B cell (primary cell): Measurements from ENCODE around the gene TMEM94. TPM values are rescaled to one million over a fixed set of nuclear protein-coding genes. Genes with fewer than 3 reads are reported as not detected.

Source experiments
- ATAC-seq: fragments of 200-7000 bp; cut with Tn5 transposase; one replicate; pipeline ENCODE4 v1.10.0; 2021; ENCODE audit warnings: low read depth, mild to moderate bottlenecking, moderate number of reproducible peaks, moderate library complexity
- CTCF ChIA-PET: fragments of 350-600 bp; sonication (Branson Sonifier 250); formaldehyde crosslinking; loops from one replicate; lab custom pipeline; 2021; ENCODE audit warnings: antibody characterized with exemption, inconsistent platforms; lab: Charles Lee
- POLR2A ChIA-PET: fragments of 350-600 bp; sonication (Branson Sonifier 250); formaldehyde crosslinking; loops from one replicate; lab custom pipeline; 2021; ENCODE audit warnings: antibody characterized with exemption; lab: Charles Lee
- DNase-seq: peaks from one replicate; pipeline ENCODE4 v3.0.0; 2013
- H2AFZ ChIP-seq: 2 replicates; pipeline ENCODE4 v1.6.1; 2012; ENCODE audit warnings: mild to moderate bottlenecking, low read depth, low read length; ENCODE audit not compliant: insufficient read depth, poor library complexity, severe bottlenecking
- H3K27ac ChIP-seq, 2 donors: 1 replicate in 1 of 2; 2 replicates in 1 of 2; pipeline ENCODE4 v1.5.1; 2012 to 2013; ENCODE audit warnings: low read length in 2 of 2, mild to moderate bottlenecking in 2 of 2, moderate library complexity in 1 of 2
- H3K27me3 ChIP-seq, 4 experiments: fragments of 200-600 bp in 1 of 4; sonication (generic) in 1 of 4; replicated peaks in 1 of 4; 1 replicate in 2 of 4; 2 replicates in 2 of 4; pipeline versions ENCODE4 v1.6.1 to v1.7.0; 2013 to 2016; ENCODE audit warnings: low read length in 3 of 4, mild to moderate bottlenecking in 2 of 4, mixed read lengths in 1 of 4, moderate library complexity in 1 of 4; ENCODE audit not compliant: insufficient read depth in 4 of 4, control insufficient read depth in 3 of 4; ENCODE audit errors: control extremely low read depth in 1 of 4
- H3K36me3 ChIP-seq, 2 experiments: replicated peaks in 1 of 2; 1 replicate in 1 of 2; 2 replicates in 1 of 2; pipeline versions ENCODE4 v1.6.1 to v1.7.1; 2013; ENCODE audit warnings: low read length in 1 of 2; ENCODE audit not compliant: insufficient read depth in 2 of 2, control insufficient read depth in 1 of 2; ENCODE audit errors: control extremely low read depth in 1 of 2, extremely low read depth in 1 of 2
- H3K4me1 ChIP-seq, 2 donors: fragments of 200-600 bp in 1 of 2; sonication (generic) in 1 of 2; 1 replicate in 1 of 2; 2 replicates in 1 of 2; pipeline versions ENCODE4 v1.5.1 to v1.6.1; 2013 to 2017; ENCODE audit warnings: low read length in 2 of 2; ENCODE audit not compliant: control insufficient read depth in 2 of 2, insufficient read depth in 2 of 2
- H3K4me2 ChIP-seq: replicated peaks from 2 replicates; pipeline ENCODE3; 2012; ENCODE audit warnings: mild to moderate bottlenecking, low read depth, low read length; ENCODE audit not compliant: poor library complexity, severe bottlenecking
- H3K4me3 ChIP-seq, 5 experiments: fragments of 200-600 bp in 1 of 5; sonication (generic) in 1 of 5; 1 replicate in 3 of 5; 2 replicates in 2 of 5; pipeline versions ENCODE4 v1.5.1 to v1.7.0; 2011 to 2016; ENCODE audit warnings: low read length in 4 of 5, mild to moderate bottlenecking in 4 of 5, low read depth in 2 of 5, control low read depth in 1 of 5, moderate library complexity in 1 of 5; ENCODE audit not compliant: insufficient read depth in 1 of 5; ENCODE audit errors: control extremely low read depth in 1 of 5, extremely low read depth in 1 of 5
- H3K79me2 ChIP-seq: fragments of 200-600 bp; sonication (generic); one replicate; pipeline ENCODE4 v1.6.0; 2016; ENCODE audit warnings: low read length; ENCODE audit not compliant: control insufficient read depth, insufficient read depth
- H3K9ac ChIP-seq: fragments of 200-600 bp; sonication (generic); 2 replicates; pipeline ENCODE4 v1.6.1; 2017; ENCODE audit warnings: mild to moderate bottlenecking, low read length, moderate library complexity
- H3K9me3 ChIP-seq, 3 donors: one replicate each; pipeline versions ENCODE4 v1.6.1 to v1.7.1; 2013; ENCODE audit warnings: low read length in 2 of 3; ENCODE audit not compliant: control insufficient read depth in 2 of 3, insufficient read depth in 1 of 3; ENCODE audit errors: control extremely low read depth in 1 of 3
- H4K20me1 ChIP-seq: 2 replicates; pipeline ENCODE4 v1.6.0; 2012; ENCODE audit warnings: mild to moderate bottlenecking, low read length; ENCODE audit not compliant: insufficient read depth, control insufficient read depth, poor library complexity, severe bottlenecking
- H3K27ac Mint-ChIP-seq: one replicate; pipeline ENCODE4 v1.8.0; 2021; ENCODE audit warnings: mixed read lengths
- H3K27me3 Mint-ChIP-seq: one replicate; pipeline ENCODE4 v1.8.0; 2021; ENCODE audit warnings: mixed read lengths
- H3K4me1 Mint-ChIP-seq: one replicate; pipeline ENCODE4 v1.8.0; 2021; ENCODE audit warnings: mixed read lengths
- H3K4me3 Mint-ChIP-seq: one replicate; pipeline ENCODE4 v1.8.0; 2021; ENCODE audit warnings: mixed read lengths
- H3K9me3 Mint-ChIP-seq: one replicate; pipeline ENCODE4 v1.8.0; 2022; ENCODE audit warnings: mixed read lengths; ENCODE audit not compliant: insufficient read depth
- EZH2 ChIP-seq: IDR thresholded peaks from 2 replicates; pipeline ENCODE4 v1.6.1; 2012; ENCODE audit warnings: borderline replicate concordance, low read depth, mild to moderate bottlenecking, moderate library complexity, low read length; ENCODE audit not compliant: insufficient read depth, poor library complexity, severe bottlenecking
- WGBS: methylation state at CpG from one replicate; pipeline ENCODE4 v1.1.5; 2013; ENCODE audit warnings: missing lambda C conversion rate; ENCODE audit not compliant: insufficient coverage; 5-methylcytosine and 5-hydroxymethylcytosine counted together
- intact Hi-C: fragments of 100-400 bp; cut with micrococcal nuclease; formaldehyde crosslinking; loops from one replicate; pipeline ENCODE4 v1.10.0; 2022
- polyA plus RNA-seq: library from polyadenylated mRNA; depleted of rRNA; stranded (reverse); fragments of >200 nt; gene quantifications from 2 replicates; pipeline ENCODE4 v1.2.3, GENCODE V29; 2012
- total RNA-seq, 2 donors: library from RNA; stranded (reverse); fragments of 120-200 nt in 1 of 2; gene quantifications; 1 replicate in 1 of 2; 2 replicates in 1 of 2; pipeline versions ENCODE4 v1.2.3 to v1.2.4, GENCODE V29; 2013 to 2022
- TF ChIP-seq, protein P1 (sequence below): fragments of 200-600 bp; IDR thresholded peaks from one replicate; pipeline ENCODE4 v1.8.0; 2022; ENCODE audit warnings: antibody characterized with exemption, mild to moderate bottlenecking

Gene TMEM94
- total and polyA plus RNA-seq, 2 donors (not counting 1 experiment from before 2014, with no cell fraction given) = 139 to 158 TPM

DNA sequence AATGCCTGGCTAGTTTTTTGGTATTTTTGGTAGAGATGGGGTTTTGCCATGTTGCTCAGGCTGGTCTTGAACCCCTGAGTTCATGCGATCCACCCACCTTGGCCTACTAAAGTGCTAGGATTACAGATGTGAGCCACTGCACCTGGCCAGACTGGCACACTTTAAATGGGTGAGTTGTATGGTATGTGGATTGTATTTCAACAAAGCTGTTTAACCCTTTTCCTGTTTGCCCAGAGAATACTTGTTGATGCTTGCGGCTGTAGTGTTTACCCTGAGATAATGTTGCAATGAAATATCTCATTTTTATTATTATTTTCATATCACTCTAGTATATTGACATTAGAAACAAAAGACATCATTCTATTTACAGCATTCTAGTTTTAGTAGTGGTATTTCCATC, 17.1 kb upstream of the TMEM94 start:
- POLR2A ChIA-PET = no interaction called here
- intact Hi-C loops = no loop called here
- WGBS = 93% methylated on average over 1 of the region's 2 CpGs

DNA sequence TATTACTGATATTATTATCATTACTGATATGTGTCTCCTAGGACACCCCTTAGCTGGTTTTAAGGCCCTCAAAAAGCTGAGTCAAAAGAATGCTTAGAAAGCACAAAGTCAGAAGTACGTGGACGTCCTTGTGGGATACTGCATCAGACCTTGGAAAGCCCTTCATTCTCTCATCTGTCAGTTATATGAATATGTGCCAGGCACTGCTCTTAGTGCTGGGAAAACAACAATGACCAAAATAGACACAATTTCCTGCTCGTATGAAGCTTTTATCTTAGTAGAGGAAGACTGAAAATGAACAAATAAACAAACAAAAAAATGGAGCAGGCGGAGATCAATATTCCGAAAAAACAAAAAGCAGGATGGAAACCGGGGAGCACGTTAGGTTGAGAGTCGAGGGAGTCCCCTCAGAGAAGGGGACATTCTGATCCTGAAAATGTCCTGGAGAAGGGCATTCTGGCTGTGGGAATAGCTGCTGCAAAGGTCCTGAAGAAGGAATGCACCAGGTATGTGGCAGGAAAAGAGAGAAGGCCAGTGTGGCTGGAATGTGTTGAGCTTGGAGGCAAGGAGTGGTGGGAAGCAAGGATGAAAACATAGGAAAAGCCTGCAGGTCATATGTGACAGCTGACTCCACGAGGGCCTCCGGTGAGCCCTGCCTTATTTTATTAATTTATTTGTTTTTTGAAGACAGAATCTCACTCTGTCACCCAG, 15.5 kb upstream of the TMEM94 start:
- WGBS = 92% methylated on average over 7 of the region's 10 CpGs
- Mint-ChIP-seq H3K4me3 (no peak overlapping the region), H3K27me3 (peaks cover 4% of the 10 kb centered on the region), H3K27ac (no peak overlapping the region), H3K9me3 (no peaks in the 10 kb centered on the region), H3K4me1 (no peaks in the 10 kb centered on the region)
- H3K4me3 ChIP-seq = no peak overlapping the region
- intact Hi-C loops = no loop called here
- H3K79me2 ChIP-seq = no peaks in the 10 kb centered on the region
- no peaks in the 10 kb centered on the region for H3K4me1 ChIP-seq
- H3K36me3 ChIP-seq = no peaks in the 10 kb centered on the region
- no peak overlapping the region for H3K27ac ChIP-seq
- H3K9ac ChIP-seq = no peak overlapping the region
- no peaks in the 10 kb centered on the region for H3K9me3 ChIP-seq
- no peak overlapping the region for H2AFZ ChIP-seq
- DNase-seq (no peak), ATAC-seq (no peak)
- ChIA-PET CTCF (no interaction called here), POLR2A (no interaction called here)
- H4K20me1 ChIP-seq = no peaks in the 10 kb centered on the region
- TF ChIP-seq, protein P1, sequence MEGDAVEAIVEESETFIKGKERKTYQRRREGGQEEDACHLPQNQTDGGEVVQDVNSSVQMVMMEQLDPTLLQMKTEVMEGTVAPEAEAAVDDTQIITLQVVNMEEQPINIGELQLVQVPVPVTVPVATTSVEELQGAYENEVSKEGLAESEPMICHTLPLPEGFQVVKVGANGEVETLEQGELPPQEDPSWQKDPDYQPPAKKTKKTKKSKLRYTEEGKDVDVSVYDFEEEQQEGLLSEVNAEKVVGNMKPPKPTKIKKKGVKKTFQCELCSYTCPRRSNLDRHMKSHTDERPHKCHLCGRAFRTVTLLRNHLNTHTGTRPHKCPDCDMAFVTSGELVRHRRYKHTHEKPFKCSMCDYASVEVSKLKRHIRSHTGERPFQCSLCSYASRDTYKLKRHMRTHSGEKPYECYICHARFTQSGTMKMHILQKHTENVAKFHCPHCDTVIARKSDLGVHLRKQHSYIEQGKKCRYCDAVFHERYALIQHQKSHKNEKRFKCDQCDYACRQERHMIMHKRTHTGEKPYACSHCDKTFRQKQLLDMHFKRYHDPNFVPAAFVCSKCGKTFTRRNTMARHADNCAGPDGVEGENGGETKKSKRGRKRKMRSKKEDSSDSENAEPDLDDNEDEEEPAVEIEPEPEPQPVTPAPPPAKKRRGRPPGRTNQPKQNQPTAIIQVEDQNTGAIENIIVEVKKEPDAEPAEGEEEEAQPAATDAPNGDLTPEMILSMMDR = no peak
- no peak for TF ChIP-seq EZH2
- H3K27me3 ChIP-seq = no peaks in the 10 kb centered on the region
- no peak overlapping the region for H3K4me2 ChIP-seq

More for the DNA sequence above, 17.1 kb upstream of the TMEM94 start:
- Histone ChIP-seq H3K9ac (no peak overlapping the region), H3K9me3 (no peaks in the 10 kb centered on the region), H3K27me3 (peaks cover 0 to 4% (median 0%) of the 10 kb centered on the region in 4 experiments), H3K36me3 (no peaks in the 10 kb centered on the region), H3K27ac (no peak overlapping the region), H3K79me2 (no peaks in the 10 kb centered on the region), H2AFZ (no peak overlapping the region), H4K20me1 (no peaks in the 10 kb centered on the region), H3K4me2 (no peak overlapping the region), H3K4me3 (no peak overlapping the region), H3K4me1 (no peaks in the 10 kb centered on the region)
- Mint-ChIP-seq H3K27ac (no peak overlapping the region), H3K4me3 (no peak overlapping the region), H3K9me3 (no peaks in the 10 kb centered on the region), H3K4me1 (no peaks in the 10 kb centered on the region), H3K27me3 (peaks cover 10% of the 10 kb centered on the region)
- DNase-seq = no peak
- TF ChIP-seq EZH2 = no peak
- TF ChIP-seq, protein P1 = no peak
- CTCF ChIA-PET = no interaction called here
- ATAC-seq = no peak
